Prostate gland (tissue), 2 donors: ENCODE data around the gene SMIM20.

Experiments used
- CTCF ChIP-seq, 4 experiments: fragments of 200-600 bp in 2 of 4; fragments of 450-650 bp in 2 of 4; sonication (generic) in 2 of 4; IDR thresholded peaks; 1 replicate in 3 of 4; 2 replicates in 1 of 4; pipeline ENCODE4 v1.5.1; 2016 to 2019; ENCODE audit warnings: antibody characterized with exemption in 4 of 4, mild to moderate bottlenecking in 2 of 4, moderate library complexity in 2 of 4
- POLR2A ChIP-seq: fragments of 450-650 bp; IDR thresholded peaks from one replicate; pipeline ENCODE4 v1.6.1; 2016; ENCODE audit warnings: antibody characterized with exemption, mild to moderate bottlenecking
- POLR2AphosphoS5 ChIP-seq: sonication (generic); formaldehyde crosslinking; IDR thresholded peaks from one replicate; pipeline ENCODE4 v1.6.1; 2017; ENCODE audit warnings: antibody characterized with exemption

GRCh38 chr4:25966171-25966570, 52.2 kb downstream of the SMIM20 start:
- TF ChIP-seq CTCF (IDR thresholded peaks at IDR 0.05) = no peak
- TF ChIP-seq POLR2A = no peak
- TF ChIP-seq POLR2AphosphoS5 = no peak
